ENCODE measurements around the gene CDV3. TPM values are rescaled to one million over a fixed set of nuclear protein-coding genes. Genes with fewer than 3 reads are reported as not detected.

CDV3 gene
- polyA plus RNA-seq, 1 donor (not counting 4 experiments of a cell fraction or from before 2014, with no cell fraction given): 150 TPM

- Histone ChIP-seq H3K36me3 (ENCODE audit: control insufficient read depth in 2 of 2, extremely low read depth in 1 of 2, insufficient read depth in 2 of 2, low read length in 2 of 2) (no peaks in the 10 kb centered on the region), H3K27ac (ENCODE audit: control insufficient read depth, insufficient read depth, low read length) (no peak overlapping the region), H3K79me2 (ENCODE audit: control insufficient read depth, insufficient read depth, low read length) (no peaks in the 10 kb centered on the region), H3K9me3 (ENCODE audit: control insufficient read depth, low read depth, low read length) (no peaks in the 10 kb centered on the region), H4K20me1 (ENCODE audit: control insufficient read depth, extremely low read depth, insufficient read depth, low read length) (no peaks in the 10 kb centered on the region), H3K4me3 (ENCODE audit: control insufficient read depth in 2 of 3, extremely low read depth in 1 of 3, insufficient read depth in 2 of 3, low read depth in 1 of 3, low read length in 3 of 3) (no peak overlapping the region), H3K27me3 (ENCODE audit: control insufficient read depth, extremely low read depth, insufficient read depth, low read length) (no peaks in the 10 kb centered on the region), H3K4me1 (ENCODE audit: control insufficient read depth, extremely low read depth, insufficient read depth, low read length) (peaks cover 17% of the 10 kb centered on the region), H3K9me1 (ENCODE audit: control insufficient read depth, extremely low read depth, insufficient read depth, low read length) (no peaks in the 10 kb centered on the region), H3K4me2 (ENCODE audit: control insufficient read depth, extremely low read depth, insufficient read depth, low read depth, low read length) (no peak overlapping the region), H2AFZ (ENCODE audit: control insufficient read depth, low read length) (no peak overlapping the region), H3K9ac (ENCODE audit: control insufficient read depth, extremely low read depth, insufficient read depth, low read length) (no peak overlapping the region)
- FAIRE-seq: no peak
- DNase-seq (ENCODE audit: low read depth, low spot score): no peak
- no peak for TF ChIP-seq EZH2 (IDR thresholded peaks at IDR 0.05; ENCODE audit: low read length)
- TF ChIP-seq CTCF (optimal IDR thresholded peaks at IDR 0.05 in 1 of 3, IDR thresholded peaks at IDR 0.05 in 1 of 3, conservative IDR thresholded peaks at IDR 0.05 in 1 of 3; ENCODE audit: extremely low read depth in 1 of 3, insufficient read depth in 2 of 3, low read length in 3 of 3): no peak
- dilution Hi-C loops (cut with MboI; ENCODE audit: extremely low pct_ligation_motif_present, low sequenced_read_pairs): no loop called here
These were observed 35.3 kb upstream of the CDV3 start for GRCh38 chr3:133538154-133538553.

- Histone ChIP-seq H3K9me3 (ENCODE audit: control insufficient read depth, low read depth, low read length) (no peaks in the 10 kb centered on the region), H3K9ac (ENCODE audit: control insufficient read depth, extremely low read depth, insufficient read depth, low read length) (no peak overlapping the region), H3K79me2 (ENCODE audit: control insufficient read depth, insufficient read depth, low read length) (no peaks in the 10 kb centered on the region), H3K4me2 (ENCODE audit: control insufficient read depth, extremely low read depth, insufficient read depth, low read depth, low read length) (peak overlapping the region; percentile 27), H3K27me3 (ENCODE audit: control insufficient read depth, extremely low read depth, insufficient read depth, low read length) (no peaks in the 10 kb centered on the region), H4K20me1 (ENCODE audit: control insufficient read depth, extremely low read depth, insufficient read depth, low read length) (no peaks in the 10 kb centered on the region), H2AFZ (ENCODE audit: control insufficient read depth, low read length) (peak overlapping the region; percentile 40), H3K36me3 (ENCODE audit: control insufficient read depth in 2 of 2, extremely low read depth in 1 of 2, insufficient read depth in 2 of 2, low read length in 2 of 2) (no peaks in the 10 kb centered on the region), H3K4me3 (ENCODE audit: control insufficient read depth in 2 of 3, extremely low read depth in 1 of 3, insufficient read depth in 2 of 3, low read depth in 1 of 3, low read length in 3 of 3) (no peak overlapping the region), H3K9me1 (ENCODE audit: control insufficient read depth, extremely low read depth, insufficient read depth, low read length) (no peaks in the 10 kb centered on the region), H3K27ac (ENCODE audit: control insufficient read depth, insufficient read depth, low read length) (no peak overlapping the region), H3K4me1 (ENCODE audit: control insufficient read depth, extremely low read depth, insufficient read depth, low read length) (peaks cover 15% of the 10 kb centered on the region)
- dilution Hi-C loops (cut with MboI; ENCODE audit: extremely low pct_ligation_motif_present, low sequenced_read_pairs): no loop called here
- peak; percentile 9 for DNase-seq (ENCODE audit: low read depth, low spot score)
- no peak for TF ChIP-seq CTCF (optimal IDR thresholded peaks at IDR 0.05 in 1 of 3, IDR thresholded peaks at IDR 0.05 in 1 of 3, conservative IDR thresholded peaks at IDR 0.05 in 1 of 3; ENCODE audit: extremely low read depth in 1 of 3, insufficient read depth in 2 of 3, low read length in 3 of 3)
- no peak for TF ChIP-seq EZH2 (IDR thresholded peaks at IDR 0.05; ENCODE audit: low read length)
- FAIRE-seq: peak; percentile 80
These were observed 32.4 kb upstream of the CDV3 start for GRCh38 chr3:133540896-133541674.

Data from keratinocyte (primary cell).